GM21723 (cell line): ENCODE measurements around the gene CYTL1.
"Not testable (repeated sequence)": the region's sequence is repeated elsewhere in the genome, so short reads cannot be mapped to it uniquely, and the experiment has no call there.

Source experiments
- ATAC-seq: cut with Tn5 transposase; IDR thresholded peaks from one replicate; pipeline ENCODE4 v1.9.1; 2021; ENCODE audit warnings: mild to moderate bottlenecking, moderate library complexity; ENCODE audit not compliant: unreplicated experiment

CYTL1 gene

DNA sequence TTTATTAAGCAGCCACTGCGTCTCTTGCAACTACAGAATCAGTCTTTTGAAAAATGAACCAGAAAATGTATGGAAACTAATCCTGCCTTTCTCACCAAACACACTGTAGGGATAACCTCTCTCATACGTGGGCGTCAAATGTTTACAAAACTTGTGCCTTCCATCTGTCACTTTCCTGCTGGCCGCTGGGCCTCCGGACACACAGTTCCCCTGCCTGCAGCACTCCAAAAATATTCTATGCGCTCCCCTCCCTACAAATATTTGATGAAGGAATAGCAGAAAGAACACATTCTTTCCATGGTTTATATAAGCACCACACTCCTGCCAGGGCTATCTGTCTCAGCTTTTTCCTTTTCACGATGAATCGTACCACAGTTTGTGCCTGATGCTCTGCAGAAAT lies 14.9 kb upstream of the CYTL1 start:
- no peak for ATAC-seq

- ATAC-seq: no peak
These were observed 14.1 kb upstream of the CYTL1 start for GRCh38 chr4:5033281-5033841.

DNA sequence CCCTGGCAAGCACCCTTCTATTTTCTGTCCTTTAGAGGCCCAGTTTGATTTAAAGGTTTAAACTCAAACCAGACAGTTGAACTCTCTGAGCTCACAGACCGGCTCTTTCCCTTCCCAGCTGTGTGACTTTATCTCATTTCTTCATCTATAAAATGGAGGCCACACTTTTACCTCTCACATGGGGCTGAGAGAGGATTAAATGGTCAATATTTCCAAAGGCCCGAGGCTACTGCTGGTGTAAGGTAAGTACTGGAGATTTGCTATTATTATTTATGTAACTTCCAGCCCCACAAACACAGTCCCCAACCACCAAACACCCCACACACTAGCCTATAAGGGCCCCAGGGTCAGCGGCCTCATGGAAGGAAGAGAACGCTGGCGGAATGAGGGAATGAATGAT lies 13.6 kb upstream of the CYTL1 start:
- no peak for ATAC-seq

DNA sequence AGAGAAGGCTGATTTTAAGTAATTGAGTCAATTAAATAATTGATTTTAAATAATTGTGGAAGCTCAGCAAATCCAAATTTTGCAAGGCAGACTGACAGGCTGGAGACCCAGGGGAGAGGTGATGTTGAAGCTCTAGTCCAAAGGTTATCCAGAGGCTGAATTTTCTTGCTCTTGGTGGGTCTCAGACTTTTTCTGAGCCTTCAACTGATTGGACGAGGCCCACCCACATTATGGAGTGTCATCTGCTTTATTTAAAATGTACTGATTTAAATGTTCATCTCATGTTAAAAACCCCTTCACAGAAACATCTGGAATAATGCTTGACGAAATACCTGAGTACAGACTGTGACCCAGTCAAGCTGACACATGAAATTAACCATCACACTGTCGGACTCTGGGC lies 11.7 kb upstream of the CYTL1 start:
- ATAC-seq: no peak

DNA sequence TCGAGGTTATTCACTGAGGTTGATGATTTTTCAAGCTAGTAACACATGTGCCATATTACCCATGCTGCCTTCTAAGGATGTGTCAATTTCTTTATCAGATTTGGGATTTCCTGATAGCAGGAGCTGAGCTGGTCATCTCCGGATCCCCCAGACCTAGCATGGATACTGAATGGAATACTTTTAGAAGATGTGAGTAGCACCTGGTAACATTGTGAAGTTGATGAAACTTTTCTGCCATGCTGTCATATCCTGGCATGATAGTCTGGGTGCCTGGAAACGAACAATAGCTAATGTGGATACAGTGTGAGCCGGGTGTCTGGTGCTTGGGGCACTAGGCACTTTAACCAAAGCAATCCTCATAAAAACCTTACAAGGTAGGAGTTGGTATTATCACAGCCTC lies 11.0 kb upstream of the CYTL1 start:
- ATAC-seq: no peak

GRCh38 chr4:5029447-5029846 lies 10.2 kb upstream of the CYTL1 start:
- ATAC-seq: no peak

DNA sequence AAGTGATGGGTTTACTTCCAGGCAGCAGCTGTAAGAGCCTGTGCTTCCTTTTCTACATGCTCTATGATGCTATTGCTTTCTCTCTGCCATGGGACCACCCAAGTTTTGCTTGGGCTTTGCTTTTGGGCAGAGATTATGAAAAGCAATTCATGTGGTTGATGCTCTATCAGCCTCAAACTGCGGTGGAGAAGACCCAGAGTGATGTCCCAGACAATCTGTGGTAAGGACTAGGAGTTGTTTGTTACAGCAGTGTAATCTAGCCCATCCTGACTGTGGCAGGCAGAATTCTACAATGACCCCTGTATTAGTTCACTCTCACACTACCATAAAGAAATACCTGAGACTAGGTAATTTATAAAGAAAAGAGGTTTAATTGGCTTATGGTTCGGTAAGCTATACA lies 9.2 kb upstream of the CYTL1 start:
- ATAC-seq: no peak

- ATAC-seq: no peak
These were observed 8.1 kb upstream of the CYTL1 start for GRCh38 chr4:5027346-5027745.

DNA sequence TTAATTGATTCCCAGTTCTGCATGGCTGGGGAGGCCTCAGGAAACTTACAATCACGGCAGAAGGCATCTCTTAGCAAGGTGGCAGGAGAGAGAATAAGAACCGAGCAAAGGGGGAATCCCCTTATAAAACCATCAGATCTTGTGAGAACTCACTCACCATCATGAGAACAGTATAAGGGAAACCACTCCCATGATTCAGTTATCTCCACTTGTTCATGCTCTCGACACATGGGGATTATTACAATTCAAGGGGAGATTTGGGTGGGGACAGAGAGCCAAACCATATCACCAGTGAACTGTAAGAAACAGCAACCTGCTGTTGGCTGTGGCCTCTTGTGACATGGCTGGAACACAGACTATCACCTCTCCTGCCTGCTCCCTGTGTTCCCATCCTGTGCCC lies 7.1 kb upstream of the CYTL1 start:
- ATAC-seq: no peak

GRCh38 chr4:5024673-5025072 lies 5.4 kb upstream of the CYTL1 start:
- ATAC-seq: no peak

DNA sequence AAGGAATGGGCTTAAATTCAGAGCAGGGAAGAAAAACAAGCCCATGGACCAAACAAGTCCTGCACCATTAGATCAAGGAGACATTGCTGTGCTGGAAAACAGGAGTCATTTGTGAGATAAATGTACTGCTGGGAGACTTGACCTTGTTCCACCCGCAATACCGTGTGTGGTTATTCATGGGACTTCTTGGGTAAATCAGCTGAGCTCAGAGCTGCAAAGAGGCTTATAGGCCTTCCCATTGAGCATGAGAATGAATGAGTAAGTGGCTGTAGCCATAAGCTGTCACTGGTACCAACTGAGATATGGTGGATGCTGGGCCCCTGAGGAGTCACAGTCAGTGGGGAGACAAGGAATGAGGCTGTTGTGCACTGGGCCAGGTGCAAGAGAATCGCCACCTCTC lies 2.3 kb upstream of the CYTL1 start:
- no peak for ATAC-seq

GRCh38 chr4:5020341-5020740 lies 1.1 kb upstream of the CYTL1 start:
- no peak for ATAC-seq

DNA sequence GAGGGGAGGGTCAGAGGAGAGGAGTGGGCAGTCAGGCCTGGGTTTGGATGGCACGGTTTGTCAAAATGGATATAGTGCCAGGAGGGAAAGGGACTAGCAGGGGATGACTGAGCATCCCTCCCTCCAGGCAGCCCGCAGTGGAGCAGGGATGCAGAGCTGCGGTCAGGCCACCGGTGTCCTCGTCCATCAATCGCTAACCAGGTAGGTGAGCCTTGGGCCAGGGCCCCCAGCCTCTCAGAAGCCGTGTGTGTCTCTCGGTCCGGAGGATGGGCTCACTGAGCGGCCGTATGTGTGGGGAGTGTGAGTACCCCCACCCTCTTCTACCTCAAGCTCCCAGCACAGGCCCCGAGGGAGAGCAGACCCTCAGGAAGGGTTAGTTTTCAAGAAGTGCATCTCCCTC lies 538 bp upstream of the CYTL1 start:
- ATAC-seq: no peak

GRCh38 chr4:5018603-5019002 lies 655 bp downstream of the CYTL1 start:
- no peak for ATAC-seq

DNA sequence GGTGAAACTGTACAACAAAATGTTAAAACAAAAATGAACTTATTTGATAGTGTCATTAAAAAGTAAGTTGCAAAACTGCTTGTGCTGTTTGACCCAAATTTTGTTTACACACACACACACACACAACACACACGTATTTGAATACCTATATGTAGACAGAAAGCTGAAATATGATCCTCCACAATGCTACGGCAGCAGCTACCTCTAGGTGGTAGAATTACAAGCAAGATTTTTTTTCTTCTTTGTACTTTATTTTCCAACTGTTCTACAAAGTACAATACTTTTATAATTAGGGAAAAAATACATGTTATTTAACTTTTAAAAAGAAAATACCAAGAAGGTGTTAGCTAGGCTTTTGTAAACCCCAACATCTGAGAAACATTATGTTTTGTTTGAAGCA lies 1.2 kb downstream of the CYTL1 start:
- ATAC-seq: no peak

DNA sequence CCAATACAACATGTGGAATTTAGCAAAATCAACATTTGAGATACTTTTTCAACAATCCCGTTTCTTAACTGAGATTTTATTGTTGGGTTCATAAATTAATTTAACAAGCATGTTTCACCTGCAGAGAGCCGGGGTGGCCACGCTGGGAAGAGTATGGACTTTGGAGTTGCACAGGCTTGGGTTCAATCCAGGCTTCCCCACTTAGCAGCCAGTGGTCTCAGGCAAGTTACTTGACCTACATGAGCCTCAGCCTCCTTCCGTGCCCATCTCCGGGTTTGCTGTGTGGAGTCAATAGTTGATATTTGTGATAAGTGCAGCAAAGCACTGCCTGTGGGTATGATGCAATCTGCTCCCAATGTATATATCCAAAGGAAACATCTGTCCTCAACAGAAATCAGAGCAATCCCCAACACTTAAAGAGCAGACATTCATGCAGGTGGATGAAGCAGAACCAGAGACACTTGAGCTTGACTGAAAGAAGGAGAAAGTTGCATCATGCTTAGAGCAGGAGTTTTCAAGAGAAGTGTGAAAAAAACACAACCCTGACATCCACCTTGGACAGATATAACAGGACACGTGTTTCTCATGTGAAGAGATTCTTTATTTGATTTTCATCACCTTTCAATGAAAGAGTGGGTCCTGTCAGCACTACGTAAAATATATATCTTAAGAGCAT lies 5.1 kb downstream of the CYTL1 start:
- no peak for ATAC-seq

DNA sequence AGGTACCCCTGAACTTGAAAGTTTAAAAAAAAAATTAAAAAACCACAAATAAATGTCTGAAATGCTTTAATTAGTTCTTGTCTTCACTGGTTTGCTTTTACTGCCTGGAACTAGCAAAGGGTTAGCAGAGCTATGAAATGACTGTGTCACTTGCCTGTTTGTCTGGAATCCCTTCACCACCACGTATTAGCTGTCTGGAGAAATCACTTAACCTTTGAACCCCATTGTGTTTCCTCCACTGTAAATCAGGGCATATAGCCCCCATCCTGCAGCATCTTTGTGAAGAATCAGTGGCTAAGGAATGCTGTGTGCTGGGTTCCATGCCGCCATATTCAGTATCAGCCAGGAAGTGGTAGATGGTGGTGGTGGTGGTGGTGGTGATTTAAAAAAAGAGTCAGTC lies 6.3 kb downstream of the CYTL1 start:
- ATAC-seq: no peak

DNA sequence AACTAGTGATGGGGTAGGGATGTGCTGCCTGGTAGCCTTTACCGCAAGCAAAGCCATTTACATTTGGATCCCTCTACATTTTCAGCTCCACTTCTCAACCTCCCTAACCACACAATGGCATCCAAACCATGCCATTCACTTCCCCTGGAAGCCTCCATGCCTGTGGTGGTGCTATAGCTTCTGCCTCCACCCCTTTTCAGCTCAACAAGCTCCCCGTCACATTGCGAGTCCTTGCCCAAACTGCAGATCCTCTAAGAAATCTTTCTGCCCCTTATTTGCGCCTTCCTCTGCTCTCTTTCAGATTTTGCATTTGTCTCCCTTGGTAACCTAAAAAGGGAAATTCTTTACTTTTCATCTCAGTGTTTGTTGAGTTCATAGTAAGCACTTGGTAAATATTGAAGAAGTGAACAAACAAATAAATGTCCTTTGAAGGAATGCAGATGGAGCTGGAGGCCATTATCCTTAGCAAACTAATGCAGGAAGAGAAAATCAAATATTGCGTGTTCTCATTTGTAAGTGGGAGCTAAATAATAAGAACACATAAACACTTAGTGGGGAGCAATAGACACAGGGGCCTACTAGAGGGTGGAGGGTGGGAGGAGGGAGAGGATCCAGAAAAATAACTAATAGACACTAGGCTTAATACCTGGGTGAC lies 6.9 kb downstream of the CYTL1 start:
- no peak for ATAC-seq

- no peak for ATAC-seq
These were observed 8.3 kb downstream of the CYTL1 start for GRCh38 chr4:5010984-5011383.

DNA sequence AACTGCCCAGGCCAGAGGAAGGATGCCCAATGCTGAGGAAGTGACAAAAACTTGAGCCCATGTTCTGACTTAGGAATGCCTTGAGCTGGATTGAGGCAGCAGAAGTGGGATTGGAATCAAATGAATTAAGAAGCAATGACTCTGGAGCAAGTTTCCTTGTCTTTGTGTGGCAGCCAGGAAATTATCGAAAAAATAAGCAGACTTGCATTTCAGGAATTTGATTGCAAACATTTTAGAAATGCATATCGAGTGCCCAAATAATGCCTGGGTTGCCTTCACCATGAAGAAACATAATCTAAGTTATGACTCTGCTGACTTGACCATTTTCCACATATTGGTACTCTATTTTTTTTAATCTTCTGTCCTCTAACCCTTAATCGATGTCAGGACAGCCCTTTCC lies 9.5 kb downstream of the CYTL1 start:
- no peak for ATAC-seq

DNA sequence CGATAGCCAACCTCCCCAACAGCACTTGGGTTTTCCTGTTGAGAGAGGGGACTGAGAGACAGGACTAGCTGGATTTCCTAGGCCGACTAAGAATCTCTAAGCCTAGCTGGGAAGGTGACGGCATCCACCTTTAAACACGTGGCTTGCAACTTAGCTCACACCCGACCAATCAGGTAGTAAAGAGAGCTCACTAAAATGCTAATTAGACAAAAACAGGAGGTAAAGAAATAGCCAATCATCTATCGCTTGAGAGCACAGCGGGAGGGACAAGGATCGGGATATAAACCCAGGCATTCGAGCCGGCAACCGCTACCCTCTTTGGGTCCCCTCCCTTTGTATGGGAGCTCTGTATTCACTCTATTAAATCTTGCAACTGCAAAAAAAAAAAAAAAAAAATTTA lies 12.3 kb downstream of the CYTL1 start:
- ATAC-seq: not testable (repeated sequence)

DNA sequence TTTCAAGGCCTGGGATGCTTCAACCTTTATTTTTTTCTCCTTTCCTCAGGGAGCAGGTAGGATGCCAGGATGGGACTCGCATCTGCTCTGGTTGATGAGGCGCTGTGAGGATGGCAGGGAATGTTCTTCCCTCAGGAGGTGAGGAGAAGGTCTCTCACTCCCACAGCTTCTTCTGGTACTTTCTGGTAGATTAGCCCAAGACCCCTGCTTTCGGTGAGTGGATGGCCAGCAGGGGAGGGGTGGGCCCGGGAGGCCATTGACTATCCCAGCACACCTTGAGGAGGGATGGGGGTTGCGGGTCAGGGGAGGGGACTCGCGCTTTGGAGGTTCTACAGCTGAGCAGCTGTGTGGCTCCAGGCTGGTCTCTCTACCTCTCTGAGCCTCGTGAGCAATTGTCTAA lies 14.8 kb downstream of the CYTL1 start:
- ATAC-seq: no peak

- ATAC-seq: no peak
These were observed 15.3 kb downstream of the CYTL1 start for GRCh38 chr4:5003918-5004317.
